Omental fat pad (tissue), 4 donors: Measurements from ENCODE around the gene PRR5L. TPM values are rescaled to one million over a fixed set of nuclear protein-coding genes. Genes with fewer than 3 reads are reported as not detected.

Source experiments
- ATAC-seq: fragments of 150-250 bp; one replicate; pipeline ENCODE4 v1.9.1; 2016; ENCODE audit warnings: mild to moderate bottlenecking, moderate library complexity; ENCODE audit not compliant: low FRiP score
- DNase-seq: peaks from one replicate; pipeline ENCODE4 v3.0.0-alpha.2; 2019; ENCODE audit warnings: low spot score
- CTCF ChIP-seq, 3 donors: fragments of 450-650 bp; IDR thresholded peaks; one replicate each; pipeline ENCODE4 v1.5.1; 2016 to 2017; ENCODE audit warnings: antibody characterized with exemption in 3 of 3, mild to moderate bottlenecking in 3 of 3, moderate library complexity in 2 of 3
- total RNA-seq, 4 donors: library from RNA; depleted of rRNA; stranded (reverse); fragments of >200 nt; gene quantifications; one replicate each; pipeline ENCODE4 v1.1.0, GENCODE V29; 2016

The PRR5L gene
- total RNA-seq, 4 donors from 2014 or later, result 8.7 to 26.8 (median 16.2) TPM

GRCh38 chr11:36500315-36500721, 204.2 kb downstream of the PRR5L start:
- no peak for TF ChIP-seq CTCF (IDR thresholded peaks at IDR 0.05)
- ATAC-seq (no peak), DNase-seq (no peak)

- TF ChIP-seq CTCF (IDR thresholded peaks at IDR 0.05), result no peak
- ATAC-seq (no peak), DNase-seq (no peak)
These were observed 205.1 kb downstream of the PRR5L start for GRCh38 chr11:36501236-36501635.

- TF ChIP-seq CTCF (IDR thresholded peaks at IDR 0.05), result no peak
- no peak for DNase-seq
- ATAC-seq, result no peak
These were observed 211.9 kb downstream of the PRR5L start for GRCh38 chr11:36507824-36508489.

GRCh38 chr11:36508743-36509142, 212.7 kb downstream of the PRR5L start:
- DNase-seq, result no peak
- no peak for ATAC-seq
- TF ChIP-seq CTCF (IDR thresholded peaks at IDR 0.05), result no peak

GRCh38 chr11:36509201-36509639, 213.1 kb downstream of the PRR5L start:
- TF ChIP-seq CTCF (IDR thresholded peaks at IDR 0.05), result no peak
- DNase-seq, result no peak
- no peak for ATAC-seq

- ATAC-seq, result peak; percentile 98
- peak in 1 of 3 donors; percentile 57 for TF ChIP-seq CTCF (IDR thresholded peaks at IDR 0.05)
These were observed 213.9 kb downstream of the PRR5L start, which contains the start of gene TRAF6 for GRCh38 chr11:36509694-36510593. TSS of gene TRAF6 (minus strand) at chr11:36510272. CDS start at chr11:36501515, 8,757 bp downstream.

More at GRCh38 chr11:36509694-36510593, 213.9 kb downstream of the PRR5L start, which contains the start of gene TRAF6:
- DNase-seq, result peak; percentile 78
